ENCODE results near the gene TMPRSS11D. TPM values are rescaled to one million over a fixed set of nuclear protein-coding genes. Genes with fewer than 3 reads are reported as not detected.

Gene TMPRSS11D
- total RNA-seq, 1 donor from 2014 or later, result not detected

DNA sequence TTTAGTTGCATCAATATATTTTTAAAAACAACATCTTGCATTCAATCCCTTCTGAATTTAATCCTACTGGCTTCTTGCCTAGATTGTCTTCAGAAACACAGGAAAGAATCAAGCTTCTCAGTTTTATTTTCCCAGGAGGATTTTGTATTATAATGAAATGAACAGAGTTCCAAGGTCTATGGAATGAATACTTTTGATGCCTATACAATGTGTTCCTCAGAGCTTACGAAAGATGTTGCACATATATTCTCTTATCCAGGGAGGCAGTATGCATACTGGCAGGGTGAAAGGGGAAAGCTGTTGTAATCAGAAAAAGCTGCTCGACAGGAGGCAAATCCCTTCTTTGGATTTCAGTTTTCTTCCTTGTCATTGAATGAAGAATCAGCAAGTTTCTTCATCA lies 8.8 kb downstream of the TMPRSS11D start:
- no peak overlapping the region for H3K4me3 Mint-ChIP-seq (ENCODE audit: unreplicated experiment)
- H3K27ac Mint-ChIP-seq (ENCODE audit: unreplicated experiment), result no peak overlapping the region
- no peak for DNase-seq
- no peaks in the 10 kb centered on the region for H3K36me3 Mint-ChIP-seq (ENCODE audit: unreplicated experiment)
- no peak for TF ChIP-seq CTCF (IDR thresholded peaks at IDR 0.05; ENCODE audit: partially characterized antibody, unreplicated experiment)
- H3K27me3 Mint-ChIP-seq (ENCODE audit: unreplicated experiment), result peaks cover 2% of the 10 kb centered on the region
- H3K4me1 Mint-ChIP-seq (ENCODE audit: low read depth, unreplicated experiment), result no peaks in the 10 kb centered on the region
- no peaks in the 10 kb centered on the region for H3K9me3 Mint-ChIP-seq (ENCODE audit: unreplicated experiment)

DNA sequence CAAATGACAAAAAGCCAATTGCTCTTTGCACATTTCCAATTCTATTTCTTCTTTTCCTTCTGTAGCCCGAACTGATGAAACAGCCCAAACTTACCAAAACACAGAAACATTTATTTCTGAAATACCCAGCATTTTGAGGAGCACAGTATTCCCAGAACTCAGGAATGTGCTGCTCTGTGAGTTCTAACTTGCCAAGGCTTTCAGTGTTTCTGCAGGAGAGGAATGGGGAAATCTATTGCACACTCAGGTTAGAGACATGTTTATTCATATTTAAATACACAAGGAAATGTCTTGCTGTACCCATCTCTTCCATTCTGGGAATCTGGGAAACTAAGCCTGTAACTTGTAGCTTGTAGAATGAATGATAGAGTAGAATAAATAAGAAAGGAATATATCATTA lies 10.7 kb downstream of the TMPRSS11D start:
- Mint-ChIP-seq H3K4me1 (ENCODE audit: low read depth, unreplicated experiment) (no peaks in the 10 kb centered on the region), H3K27ac (ENCODE audit: unreplicated experiment) (no peak overlapping the region), H3K36me3 (ENCODE audit: unreplicated experiment) (no peaks in the 10 kb centered on the region), H3K27me3 (ENCODE audit: unreplicated experiment) (peaks cover 2% of the 10 kb centered on the region), H3K9me3 (ENCODE audit: unreplicated experiment) (no peaks in the 10 kb centered on the region), H3K4me3 (ENCODE audit: unreplicated experiment) (no peak overlapping the region)
- DNase-seq, result no peak
- TF ChIP-seq CTCF (IDR thresholded peaks at IDR 0.05; ENCODE audit: partially characterized antibody, unreplicated experiment), result no peak

GRCh38 chr4:67871867-67872266 lies 11.9 kb downstream of the TMPRSS11D start:
- Mint-ChIP-seq H3K27ac (ENCODE audit: unreplicated experiment) (no peak overlapping the region), H3K4me1 (ENCODE audit: low read depth, unreplicated experiment) (no peaks in the 10 kb centered on the region), H3K27me3 (ENCODE audit: unreplicated experiment) (peaks cover 2% of the 10 kb centered on the region), H3K36me3 (ENCODE audit: unreplicated experiment) (no peaks in the 10 kb centered on the region), H3K4me3 (ENCODE audit: unreplicated experiment) (no peak overlapping the region), H3K9me3 (ENCODE audit: unreplicated experiment) (no peaks in the 10 kb centered on the region)
- no peak for DNase-seq
- no peak for TF ChIP-seq CTCF (IDR thresholded peaks at IDR 0.05; ENCODE audit: partially characterized antibody, unreplicated experiment)

DNA sequence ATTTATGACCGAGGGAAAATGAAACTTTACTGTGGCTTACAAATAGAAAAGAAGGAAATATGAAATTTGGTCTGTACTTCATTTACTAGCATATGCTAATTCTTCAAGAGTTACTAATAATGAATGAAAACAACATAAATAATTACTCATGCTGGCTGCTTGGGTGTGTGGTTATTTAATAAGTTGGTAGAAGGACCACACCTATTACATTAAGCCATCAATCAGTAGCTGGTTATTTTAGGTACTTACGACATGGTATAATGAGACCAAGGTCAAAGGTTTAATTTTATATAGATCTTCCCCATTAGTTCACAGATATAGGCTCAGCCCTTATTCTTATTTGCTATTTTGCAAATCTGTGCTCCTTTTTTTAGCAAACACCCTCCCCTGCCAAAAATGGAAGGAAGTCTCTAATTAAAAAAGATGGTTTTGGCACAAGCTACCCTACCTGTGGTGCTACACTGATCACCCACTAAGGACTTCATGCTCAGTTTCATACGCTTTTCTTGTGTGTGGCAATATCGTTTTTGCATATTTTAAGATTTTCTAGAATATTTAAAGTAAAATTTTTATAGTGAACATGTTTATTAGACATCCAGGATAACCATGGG lies 14.1 kb downstream of the TMPRSS11D start:
- no peak overlapping the region for H3K27ac Mint-ChIP-seq (ENCODE audit: unreplicated experiment)
- no peak for TF ChIP-seq CTCF (IDR thresholded peaks at IDR 0.05; ENCODE audit: partially characterized antibody, unreplicated experiment)
- DNase-seq, result no peak
- H3K4me3 Mint-ChIP-seq (ENCODE audit: unreplicated experiment), result no peak overlapping the region
- no peaks in the 10 kb centered on the region for H3K36me3 Mint-ChIP-seq (ENCODE audit: unreplicated experiment)
- no peaks in the 10 kb centered on the region for H3K9me3 Mint-ChIP-seq (ENCODE audit: unreplicated experiment)
- no peaks in the 10 kb centered on the region for H3K4me1 Mint-ChIP-seq (ENCODE audit: low read depth, unreplicated experiment)
- peaks cover 2% of the 10 kb centered on the region for H3K27me3 Mint-ChIP-seq (ENCODE audit: unreplicated experiment)

GRCh38 chr4:67861513-67861912 lies 22.3 kb downstream of the TMPRSS11D start:
- H3K4me3 Mint-ChIP-seq (ENCODE audit: unreplicated experiment), result no peak overlapping the region
- TF ChIP-seq CTCF (IDR thresholded peaks at IDR 0.05; ENCODE audit: partially characterized antibody, unreplicated experiment), result no peak
- H3K36me3 Mint-ChIP-seq (ENCODE audit: unreplicated experiment), result no peaks in the 10 kb centered on the region
- H3K4me1 Mint-ChIP-seq (ENCODE audit: low read depth, unreplicated experiment), result peaks cover 5% of the 10 kb centered on the region
- DNase-seq, result no peak
- H3K27me3 Mint-ChIP-seq (ENCODE audit: unreplicated experiment), result no peaks in the 10 kb centered on the region
- no peak overlapping the region for H3K27ac Mint-ChIP-seq (ENCODE audit: unreplicated experiment)
- H3K9me3 Mint-ChIP-seq (ENCODE audit: unreplicated experiment), result no peaks in the 10 kb centered on the region

All from glutamatergic neuron (in vitro differentiated cells).